GM12865 (cell line): ENCODE data around the gene NBPF12.
"Not testable (repeated sequence)": the region's sequence is repeated elsewhere in the genome, so short reads cannot be mapped to it uniquely, and the experiment has no call there.

Experiments
- DNase-seq: peaks from one replicate; pipeline ENCODE4 v3.0.0; 2010; ENCODE audit warnings: low read depth
- H3K4me3 ChIP-seq: 2 replicates; pipeline ENCODE4 v1.5.1; 2011; ENCODE audit warnings: mild to moderate bottlenecking, low read depth, low read length, control low read depth

NBPF12 gene

GRCh38 chr1:146938242-146938902, at the start of gene NBPF12:
NBPF12 (plus strand) TSS chr1:146938324; CDS start chr1:146960144, 21,820 bp downstream.
- peak; percentile 88 for DNase-seq
- H3K4me3 ChIP-seq = peak within 1 kb of the TSS; percentile 53

GRCh38 chr1:146891355-146891754, 46.8 kb upstream of the NBPF12 start:
- not testable (repeated sequence) for DNase-seq

GRCh38 chr1:146892331-146892730, 45.8 kb upstream of the NBPF12 start:
- not testable (repeated sequence) for DNase-seq, H3K4me3 ChIP-seq

More at GRCh38 chr1:146891355-146891754, 46.8 kb upstream of the NBPF12 start:
- not testable (repeated sequence) for H3K4me3 ChIP-seq

GRCh38 chr1:146907565-146908261, 30.4 kb upstream of the NBPF12 start:
- not testable (repeated sequence) for H3K4me3 ChIP-seq

GRCh38 chr1:146912975-146913374, 25.1 kb upstream of the NBPF12 start:
- not testable (repeated sequence) for DNase-seq, H3K4me3 ChIP-seq

More at GRCh38 chr1:146907565-146908261, 30.4 kb upstream of the NBPF12 start:
- DNase-seq = not testable (repeated sequence)

GRCh38 chr1:146920811-146921210, 17.3 kb upstream of the NBPF12 start:
- not testable (repeated sequence) for DNase-seq

GRCh38 chr1:146922614-146923013, 15.5 kb upstream of the NBPF12 start:
- DNase-seq, H3K4me3 ChIP-seq: not testable (repeated sequence)

More at GRCh38 chr1:146920811-146921210, 17.3 kb upstream of the NBPF12 start:
- not testable (repeated sequence) for H3K4me3 ChIP-seq

- DNase-seq, H3K4me3 ChIP-seq: not testable (repeated sequence)
Measured at GRCh38 chr1:146924106-146924505, 14.0 kb upstream of the NBPF12 start.

- DNase-seq, H3K4me3 ChIP-seq: not testable (repeated sequence)
Measured at GRCh38 chr1:146926413-146926812, 11.7 kb upstream of the NBPF12 start.

- DNase-seq = not testable (repeated sequence)
Measured at GRCh38 chr1:146930225-146930624, 7.9 kb upstream of the NBPF12 start.

GRCh38 chr1:146934390-146935223, 3.5 kb upstream of the NBPF12 start:
- peak overlapping the region; percentile 43 for H3K4me3 ChIP-seq
- peak; percentile 38 for DNase-seq

More at GRCh38 chr1:146930225-146930624, 7.9 kb upstream of the NBPF12 start:
- not testable (repeated sequence) for H3K4me3 ChIP-seq

GRCh38 chr1:146937462-146937861, 662 bp upstream of the NBPF12 start:
- H3K4me3 ChIP-seq, DNase-seq: not testable (repeated sequence)

- peak overlapping the region; percentile 53 for H3K4me3 ChIP-seq
- peak; percentile 51 for DNase-seq
Measured at GRCh38 chr1:146938927-146939786, 1.0 kb downstream of the NBPF12 start.

- not testable (repeated sequence) for H3K4me3 ChIP-seq, DNase-seq
Measured at GRCh38 chr1:146940293-146940692, 2.2 kb downstream of the NBPF12 start.

GRCh38 chr1:146943342-146943886, 5.3 kb downstream of the NBPF12 start:
- DNase-seq, H3K4me3 ChIP-seq: not testable (repeated sequence)

- H3K4me3 ChIP-seq, DNase-seq: not testable (repeated sequence)
Measured at GRCh38 chr1:146948127-146948526, 10.0 kb downstream of the NBPF12 start.

- not testable (repeated sequence) for H3K4me3 ChIP-seq, DNase-seq
Measured at GRCh38 chr1:146964340-146964739, 26.2 kb downstream of the NBPF12 start.
